ENCODE measurements around the gene OCEL1.
"Not testable (repeated sequence)": the region's sequence is repeated elsewhere in the genome, so short reads cannot be mapped to it uniquely, and the experiment has no call there.

The OCEL1 gene

GRCh38 chr19:17266026-17266425 lies 40.0 kb downstream of the OCEL1 start:
- CTCF ChIA-PET = no interaction called here
- no peak for DNase-seq (ENCODE audit: low spot score)
- POLR2A ChIA-PET (ENCODE audit: low non-redundant PET) = no interaction called here
- peak overlapping the region; percentile 74 for H3K27ac ChIP-seq
- TF ChIP-seq CTCF (conservative IDR thresholded peaks at IDR 0.05; ENCODE audit: low read depth) = no peak

- H3K27ac ChIP-seq = peak overlapping the region; percentile 74
- CTCF ChIA-PET = interaction anchor here (1.2 kb wide), 1 partner anchor 31 kb away, joined by 4 read pairs; no protein-coding TSS in a partner anchor
- no peak for TF ChIP-seq CTCF (conservative IDR thresholded peaks at IDR 0.05; ENCODE audit: low read depth)
- DNase-seq (ENCODE audit: low spot score) = no peak
- POLR2A ChIA-PET (ENCODE audit: low non-redundant PET) = no interaction called here
Observed at GRCh38 chr19:17266589-17266974, 40.6 kb downstream of the OCEL1 start.

GRCh38 chr19:17266975-17267788 lies 41.2 kb downstream of the OCEL1 start, which contains the start of gene BABAM1:
TSS of gene BABAM1 (plus strand) at chr19:17267443. CDS start at chr19:17268807, 1,364 bp downstream.
- peak; percentile 100 for DNase-seq (ENCODE audit: low spot score)
- CTCF ChIA-PET = interaction anchor here (1.2 kb wide), 1 partner anchor 31 kb away, joined by 4 read pairs; no protein-coding TSS in a partner anchor
- no peak for TF ChIP-seq CTCF (conservative IDR thresholded peaks at IDR 0.05; ENCODE audit: low read depth)
- POLR2A ChIA-PET (ENCODE audit: low non-redundant PET) = no interaction called here
- H3K27ac ChIP-seq = peak within 1 kb of the TSS; percentile 74

GRCh38 chr19:17268754-17269153 lies 42.7 kb downstream of the OCEL1 start:
- ChIA-PET CTCF (interaction anchor here (0.6 kb wide), 1 partner anchor 47 kb away, joined by 3 read pairs; no protein-coding TSS in a partner anchor), POLR2A (ENCODE audit: low non-redundant PET) (no interaction called here)
- H3K27ac ChIP-seq = peak overlapping the region; percentile 74
- no peak for DNase-seq (ENCODE audit: low spot score)
- TF ChIP-seq CTCF (conservative IDR thresholded peaks at IDR 0.05; ENCODE audit: low read depth) = no peak

GRCh38 chr19:17274892-17275291 lies 48.9 kb downstream of the OCEL1 start:
- H3K27ac ChIP-seq; POLR2A ChIA-PET (ENCODE audit: low non-redundant PET); DNase-seq (ENCODE audit: low spot score): not testable (repeated sequence)
- CTCF ChIA-PET = interaction anchor here (1.6 kb wide), 1 partner anchor 9 kb away, joined by 4 read pairs; no protein-coding TSS in a partner anchor

GRCh38 chr19:17275441-17276175 lies 49.6 kb downstream of the OCEL1 start:
- peak overlapping the region; percentile 2; the same call in 1 of the 2 replicates for H3K27ac ChIP-seq
- ChIA-PET POLR2A (ENCODE audit: low non-redundant PET) (no interaction called here), CTCF (interaction anchor here (1.6 kb wide), 1 partner anchor 8 kb away, joined by 4 read pairs; no protein-coding TSS in a partner anchor)
- no peak for DNase-seq (ENCODE audit: low spot score)
- TF ChIP-seq CTCF (conservative IDR thresholded peaks at IDR 0.05; ENCODE audit: low read depth) = no peak
